Measurements from ENCODE around the gene SPAG6.

GRCh38 chr10:22381262-22381661 lies 36.0 kb downstream of the SPAG6 start:
- no peak for TF ChIP-seq POLR2A (IDR thresholded peaks at IDR 0.05; ENCODE audit: low read length)
- TF ChIP-seq GATA1 (IDR thresholded peaks at IDR 0.05; ENCODE audit: low read depth, low read length): no peak

All from erythroblast (primary cell).